PC-3 (cell line): ENCODE results near the gene BICRAL.

Source experiments
- CTCF ChIP-seq: fragments of 300-600 bp; sonication (generic); conservative IDR thresholded peaks from 2 replicates; pipeline ENCODE4 v1.5.1; 2017; ENCODE audit warnings: antibody characterized with exemption, low read depth, mild to moderate bottlenecking, low read length
- EZH2 ChIP-seq: fragments of 300-600 bp; sonication (generic); IDR thresholded peaks from one replicate; pipeline ENCODE4 v1.6.1; 2017; ENCODE audit warnings: antibody characterized with exemption, mild to moderate bottlenecking, low read length; ENCODE audit not compliant: unreplicated experiment

- no peak for TF ChIP-seq EZH2
- TF ChIP-seq CTCF = no peak
Observed at GRCh38 chr6:42786525-42786985, 4.7 kb downstream of the BICRAL start.
